ENCODE data around the gene ATP9B. TPM values are rescaled to one million over a fixed set of nuclear protein-coding genes. Genes with fewer than 3 reads are reported as not detected.
"Not testable (repeated sequence)": the region's sequence is repeated elsewhere in the genome, so short reads cannot be mapped to it uniquely, and the experiment has no call there.

ATP9B gene
- total RNA-seq, 1 donor from 2014 or later, result 34.1 TPM

DNA sequence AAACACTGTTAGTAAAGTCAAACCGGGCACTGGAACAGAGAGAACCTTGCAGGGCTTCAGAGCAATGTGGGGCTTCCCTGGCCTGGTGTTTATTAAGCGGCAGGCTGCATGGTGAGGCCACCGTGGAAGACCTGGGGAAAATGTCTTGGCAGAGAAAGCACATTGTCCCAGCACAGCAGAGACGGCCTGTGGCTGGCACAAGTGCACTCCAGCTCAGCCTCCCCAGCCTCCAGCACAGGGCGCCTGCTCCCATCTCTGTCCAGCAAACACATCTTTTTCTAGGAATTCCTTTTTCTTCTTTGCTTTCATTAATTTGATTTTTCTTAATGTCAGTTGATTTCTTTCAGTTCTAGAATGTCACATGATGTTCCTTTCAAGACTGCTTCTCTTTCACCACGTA, 188.3 kb downstream of the ATP9B start:
- no peak overlapping the region for H3K27ac Mint-ChIP-seq
- no peak for DNase-seq (ENCODE audit: extremely low spot score, unreplicated experiment)
- H3K4me1 Mint-ChIP-seq (ENCODE audit: unreplicated experiment), result no peaks in the 10 kb centered on the region
- no peaks in the 10 kb centered on the region for H3K9me3 Mint-ChIP-seq
- H3K27me3 Mint-ChIP-seq, result no peaks in the 10 kb centered on the region
- H3K4me3 Mint-ChIP-seq, result no peak overlapping the region
- TF ChIP-seq, protein P1, sequence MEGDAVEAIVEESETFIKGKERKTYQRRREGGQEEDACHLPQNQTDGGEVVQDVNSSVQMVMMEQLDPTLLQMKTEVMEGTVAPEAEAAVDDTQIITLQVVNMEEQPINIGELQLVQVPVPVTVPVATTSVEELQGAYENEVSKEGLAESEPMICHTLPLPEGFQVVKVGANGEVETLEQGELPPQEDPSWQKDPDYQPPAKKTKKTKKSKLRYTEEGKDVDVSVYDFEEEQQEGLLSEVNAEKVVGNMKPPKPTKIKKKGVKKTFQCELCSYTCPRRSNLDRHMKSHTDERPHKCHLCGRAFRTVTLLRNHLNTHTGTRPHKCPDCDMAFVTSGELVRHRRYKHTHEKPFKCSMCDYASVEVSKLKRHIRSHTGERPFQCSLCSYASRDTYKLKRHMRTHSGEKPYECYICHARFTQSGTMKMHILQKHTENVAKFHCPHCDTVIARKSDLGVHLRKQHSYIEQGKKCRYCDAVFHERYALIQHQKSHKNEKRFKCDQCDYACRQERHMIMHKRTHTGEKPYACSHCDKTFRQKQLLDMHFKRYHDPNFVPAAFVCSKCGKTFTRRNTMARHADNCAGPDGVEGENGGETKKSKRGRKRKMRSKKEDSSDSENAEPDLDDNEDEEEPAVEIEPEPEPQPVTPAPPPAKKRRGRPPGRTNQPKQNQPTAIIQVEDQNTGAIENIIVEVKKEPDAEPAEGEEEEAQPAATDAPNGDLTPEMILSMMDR (conservative IDR thresholded peaks at IDR 0.05), result no peak
- peaks cover 8% of the 10 kb centered on the region for H3K36me3 Mint-ChIP-seq

DNA sequence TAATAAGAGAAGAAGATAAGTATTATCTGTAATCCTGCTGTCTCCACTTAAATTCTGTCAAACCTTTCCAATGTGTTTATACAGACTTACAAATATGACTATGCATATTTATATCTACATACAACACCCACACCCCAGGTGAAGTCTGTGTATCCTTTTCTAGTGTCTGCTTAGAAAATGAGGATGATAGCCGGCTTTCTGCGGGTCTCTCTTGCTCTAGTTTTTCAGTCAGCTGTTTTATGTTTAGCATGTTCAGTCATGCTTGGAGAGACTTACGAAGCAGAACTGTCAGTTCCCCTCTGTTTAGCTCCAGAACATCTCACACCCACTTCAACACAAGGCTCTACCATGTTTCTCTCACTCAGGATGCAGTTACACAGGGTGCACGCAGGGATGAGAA, 189.3 kb downstream of the ATP9B start:
- H3K36me3 Mint-ChIP-seq, result peaks cover 5% of the 10 kb centered on the region

DNA sequence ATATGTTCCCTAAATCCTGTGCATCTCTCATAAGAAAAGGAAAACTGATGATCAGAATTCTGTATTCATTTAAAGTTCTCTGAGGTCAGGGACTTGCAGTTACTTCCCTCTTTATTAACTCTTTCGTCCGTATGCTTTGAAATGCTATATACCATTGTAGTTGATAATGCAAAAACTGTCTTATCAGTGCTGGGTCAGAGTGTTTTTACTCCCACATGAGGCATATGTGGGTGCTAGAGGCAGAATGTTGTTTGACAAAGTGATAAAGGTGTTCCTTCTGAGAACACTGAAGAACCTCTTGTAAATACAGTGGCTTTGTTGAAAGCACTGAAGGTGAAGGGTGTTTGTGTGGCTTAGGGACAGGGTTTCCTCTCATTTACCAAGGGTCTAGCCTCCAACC, 190.0 kb downstream of the ATP9B start:
- TF ChIP-seq, protein P1 (conservative IDR thresholded peaks at IDR 0.05), result no peak
- Mint-ChIP-seq H3K4me3 (no peak overlapping the region), H3K27me3 (no peaks in the 10 kb centered on the region), H3K27ac (no peak overlapping the region), H3K9me3 (no peaks in the 10 kb centered on the region), H3K4me1 (ENCODE audit: unreplicated experiment) (no peaks in the 10 kb centered on the region), H3K36me3 (peaks cover 5% of the 10 kb centered on the region)
- DNase-seq (ENCODE audit: extremely low spot score, unreplicated experiment), result no peak

More for the DNA sequence above, 189.3 kb downstream of the ATP9B start:
- no peaks in the 10 kb centered on the region for H3K27me3 Mint-ChIP-seq
- no peak overlapping the region for H3K27ac Mint-ChIP-seq
- no peak overlapping the region for H3K4me3 Mint-ChIP-seq
- no peaks in the 10 kb centered on the region for H3K4me1 Mint-ChIP-seq (ENCODE audit: unreplicated experiment)
- TF ChIP-seq, protein P1 (conservative IDR thresholded peaks at IDR 0.05), result no peak
- H3K9me3 Mint-ChIP-seq, result no peaks in the 10 kb centered on the region
- DNase-seq (ENCODE audit: extremely low spot score, unreplicated experiment), result no peak

DNA sequence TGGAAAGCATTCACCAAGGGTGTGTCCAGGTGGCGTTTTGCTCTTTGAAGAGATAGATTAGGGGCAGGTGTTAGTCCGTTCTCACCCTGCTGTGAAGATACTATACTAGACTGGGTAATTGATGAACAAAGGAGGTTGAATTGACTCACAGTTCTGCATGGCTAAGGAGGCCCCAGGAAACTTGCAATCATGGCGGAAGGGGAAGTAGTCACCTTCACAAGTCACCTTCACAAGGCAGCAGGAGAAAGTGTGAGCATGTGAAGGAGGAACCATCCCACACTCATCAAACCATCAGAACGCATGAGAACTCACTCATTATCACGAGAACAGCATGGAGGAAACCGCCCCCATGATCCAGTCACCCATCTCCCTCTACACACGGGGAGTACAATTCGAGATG, 190.8 kb downstream of the ATP9B start:
- H3K27ac Mint-ChIP-seq, result no peak overlapping the region
- no peaks in the 10 kb centered on the region for H3K9me3 Mint-ChIP-seq
- H3K4me1 Mint-ChIP-seq (ENCODE audit: unreplicated experiment), result no peaks in the 10 kb centered on the region
- H3K36me3 Mint-ChIP-seq, result peaks cover 11% of the 10 kb centered on the region
- TF ChIP-seq, protein P1 (conservative IDR thresholded peaks at IDR 0.05), result no peak
- H3K4me3 Mint-ChIP-seq, result no peak overlapping the region
- H3K27me3 Mint-ChIP-seq, result no peaks in the 10 kb centered on the region
- no peak for DNase-seq (ENCODE audit: extremely low spot score, unreplicated experiment)

GRCh38 chr18:79260510-79260909, 191.3 kb downstream of the ATP9B start:
- TF ChIP-seq, protein P1 (conservative IDR thresholded peaks at IDR 0.05), result no peak
- H3K9me3 Mint-ChIP-seq, result peaks cover under 1% of the 10 kb centered on the region
- no peak overlapping the region for H3K27ac Mint-ChIP-seq
- DNase-seq (ENCODE audit: extremely low spot score, unreplicated experiment), result no peak
- H3K4me3 Mint-ChIP-seq, result no peak overlapping the region
- H3K27me3 Mint-ChIP-seq, result no peaks in the 10 kb centered on the region
- H3K4me1 Mint-ChIP-seq (ENCODE audit: unreplicated experiment), result no peaks in the 10 kb centered on the region
- H3K36me3 Mint-ChIP-seq, result peaks cover 16% of the 10 kb centered on the region

DNA sequence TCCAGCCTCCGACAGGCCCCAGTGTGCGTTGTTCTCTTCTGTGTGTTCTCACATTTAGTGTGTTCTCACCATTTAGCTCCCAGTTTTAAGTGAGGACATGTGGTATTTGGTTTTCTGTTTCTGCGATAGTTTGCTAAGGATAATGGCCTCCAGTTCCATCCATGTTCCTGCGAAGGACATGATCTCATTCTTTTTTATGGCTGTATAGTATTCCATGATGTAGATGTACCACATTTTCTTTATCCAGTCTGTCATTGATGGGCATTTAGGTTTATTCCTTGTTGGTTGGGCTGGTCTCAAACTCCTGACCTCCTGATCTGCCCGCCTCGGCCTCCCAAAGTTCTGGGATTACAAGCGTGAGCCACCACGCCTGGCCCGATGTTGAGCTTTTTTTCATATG, 195.9 kb downstream of the ATP9B start:
- H3K4me3 Mint-ChIP-seq; H3K27me3 Mint-ChIP-seq; H3K4me1 Mint-ChIP-seq (ENCODE audit: unreplicated experiment); DNase-seq (ENCODE audit: extremely low spot score, unreplicated experiment); H3K9me3 Mint-ChIP-seq; H3K27ac Mint-ChIP-seq: not testable (repeated sequence)
- H3K36me3 Mint-ChIP-seq, result peaks cover 16% of the 10 kb centered on the region

GRCh38 chr18:79271812-79272211, 202.6 kb downstream of the ATP9B start:
- H3K27ac Mint-ChIP-seq; H3K9me3 Mint-ChIP-seq; H3K4me1 Mint-ChIP-seq (ENCODE audit: unreplicated experiment); DNase-seq (ENCODE audit: extremely low spot score, unreplicated experiment); H3K36me3 Mint-ChIP-seq; H3K4me3 Mint-ChIP-seq; H3K27me3 Mint-ChIP-seq: not testable (repeated sequence)
